NOMO-1 (cell line): ENCODE results near the gene PHTF2.
A peak's percentile ranks its signal among the peaks of the same experiment; 100 is the strongest.
"Not testable (repeated sequence)": the region's sequence is repeated elsewhere in the genome, so short reads cannot be mapped to it uniquely, and the experiment has no call there.

Source experiments
- DNase-seq, 2 experiments: peaks; one replicate each; lab custom pipeline; 2025; ENCODE audit not compliant: unreplicated experiment in 2 of 2; lab: John Stamatoyannopoulos, UW

Gene PHTF2

GRCh38 chr7:77798394-77799077, at the start of gene PHTF2, which contains the start of gene TMEM60:
Gene PHTF2 (plus strand): TSS chr7:77798773.
Gene TMEM60 (minus strand): TSS chr7:77798434. CDS start chr7:77794373, 4,061 bp downstream.
- DNase-seq: peak; percentile 100

- DNase-seq: peak; percentile 94 to 100
These were observed 46.6 kb upstream of the PHTF2 start for GRCh38 chr7:77752016-77752415.

DNA sequence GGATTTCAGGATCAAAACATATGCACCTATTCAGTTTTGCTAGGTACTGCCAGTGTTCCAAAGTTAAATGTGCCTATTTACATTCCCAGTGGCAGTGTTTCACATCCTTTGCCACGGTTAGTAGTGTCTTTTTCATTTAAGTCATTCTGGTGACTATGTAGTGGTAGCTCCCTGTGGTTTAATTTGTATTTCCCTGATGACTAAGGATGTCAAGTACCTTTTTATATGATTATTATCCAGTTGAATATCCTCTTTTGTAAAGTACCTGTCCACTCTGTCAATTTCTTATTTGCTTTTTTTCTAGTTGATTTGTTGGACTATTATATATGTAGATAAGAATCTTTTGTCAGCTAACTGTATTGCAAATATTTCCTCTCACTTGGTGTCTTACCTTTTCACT, 45.4 kb upstream of the PHTF2 start:
- DNase-seq: no peak

DNA sequence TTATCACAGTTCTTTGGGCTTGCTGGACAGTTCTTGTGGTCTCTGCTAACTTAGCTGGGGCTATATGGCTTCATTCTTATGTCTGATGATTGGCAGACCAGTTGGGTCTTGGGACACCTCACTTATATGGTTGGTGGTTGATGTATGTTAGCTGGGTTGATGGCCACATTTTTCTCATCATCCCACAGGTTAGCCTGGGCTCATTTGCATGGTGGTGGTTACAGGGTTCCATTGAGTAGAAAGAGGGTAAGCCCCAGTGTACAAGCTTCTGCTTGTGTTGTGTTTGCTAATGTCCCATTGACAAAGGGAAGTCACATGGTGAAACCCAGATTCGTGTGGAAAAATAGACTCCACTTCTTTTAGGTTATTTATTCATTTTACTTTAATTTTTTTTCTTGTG, 41.0 kb upstream of the PHTF2 start:
- DNase-seq: no peak

DNA sequence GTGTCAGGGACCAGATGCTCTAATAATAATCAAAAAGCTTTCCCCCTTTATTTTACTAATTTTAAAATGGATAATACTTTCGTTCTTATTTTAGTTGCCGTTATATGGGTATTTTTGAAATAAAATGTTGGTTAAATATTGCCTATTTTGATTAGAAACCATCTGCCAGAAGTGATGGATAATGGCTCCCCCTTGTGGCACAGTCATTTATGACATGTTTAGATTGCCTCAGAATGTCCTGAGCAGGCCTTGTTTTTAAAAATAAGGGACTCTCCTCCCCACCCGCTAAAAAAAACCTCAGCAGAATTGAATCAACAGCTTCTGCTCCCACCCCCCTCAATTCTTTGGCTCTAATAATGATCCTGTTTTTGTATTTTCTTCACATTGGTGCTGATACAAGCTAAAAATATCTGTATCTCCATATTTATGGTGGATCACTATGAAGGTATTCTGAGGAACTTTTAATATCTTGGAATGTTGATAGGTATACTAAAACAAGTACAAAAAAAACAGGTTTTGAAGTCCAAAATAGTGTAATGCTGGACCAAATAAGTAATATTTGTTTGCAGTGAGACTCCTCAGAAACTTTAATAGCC, 39.2 kb upstream of the PHTF2 start:
- DNase-seq: peak; percentile 45 to 87

GRCh38 chr7:77760809-77761453, 37.6 kb upstream of the PHTF2 start:
- DNase-seq: peak in 1 of 2 experiments; percentile 32

GRCh38 chr7:77765481-77765880, 33.1 kb upstream of the PHTF2 start:
- DNase-seq: no peak

DNA sequence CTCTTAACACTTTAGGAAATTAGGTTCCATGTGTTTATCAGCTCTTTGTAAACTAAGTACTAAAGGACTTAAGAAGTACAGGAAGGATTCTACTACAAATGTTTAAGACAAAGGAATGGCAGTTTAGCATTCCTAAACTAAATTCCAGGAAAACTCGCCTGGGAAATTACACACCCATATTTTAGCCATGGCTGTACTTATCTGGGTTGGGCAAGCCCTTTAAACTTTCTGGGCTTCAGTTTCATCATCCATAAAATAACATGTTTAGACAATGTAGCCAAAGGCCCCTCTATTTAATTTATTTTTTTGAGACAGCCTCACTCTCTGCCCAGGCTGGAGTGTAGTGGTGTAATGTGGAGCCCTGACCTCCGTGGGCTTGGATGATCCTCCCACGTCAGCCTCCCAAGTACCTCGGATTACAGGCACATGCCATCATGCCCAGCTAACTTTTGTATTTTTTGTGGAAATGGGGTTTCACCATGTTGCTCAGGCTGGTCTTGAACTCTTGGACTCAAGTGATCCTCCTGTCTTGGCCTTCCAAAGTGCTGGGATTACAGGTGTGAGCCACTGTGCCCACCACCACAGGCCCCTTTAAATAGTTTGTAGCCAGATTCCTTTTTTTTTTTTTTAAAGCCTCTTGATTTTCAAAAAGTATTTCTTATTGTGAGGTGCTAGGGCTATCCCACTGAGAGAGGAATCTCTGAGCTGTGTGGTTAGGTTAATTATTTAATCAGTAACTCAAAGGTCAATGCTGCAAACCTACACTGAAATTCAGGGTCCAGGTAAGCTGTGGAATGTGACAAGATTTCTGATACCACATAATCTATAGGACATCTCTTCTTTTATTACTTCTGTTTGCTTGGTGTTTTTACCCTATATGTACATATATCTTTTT, 32.4 kb upstream of the PHTF2 start:
- DNase-seq: no peak

- DNase-seq: no peak
These were observed 31.6 kb upstream of the PHTF2 start for GRCh38 chr7:77766801-77767605.

GRCh38 chr7:77770316-77770715, 28.3 kb upstream of the PHTF2 start:
- DNase-seq: no peak

DNA sequence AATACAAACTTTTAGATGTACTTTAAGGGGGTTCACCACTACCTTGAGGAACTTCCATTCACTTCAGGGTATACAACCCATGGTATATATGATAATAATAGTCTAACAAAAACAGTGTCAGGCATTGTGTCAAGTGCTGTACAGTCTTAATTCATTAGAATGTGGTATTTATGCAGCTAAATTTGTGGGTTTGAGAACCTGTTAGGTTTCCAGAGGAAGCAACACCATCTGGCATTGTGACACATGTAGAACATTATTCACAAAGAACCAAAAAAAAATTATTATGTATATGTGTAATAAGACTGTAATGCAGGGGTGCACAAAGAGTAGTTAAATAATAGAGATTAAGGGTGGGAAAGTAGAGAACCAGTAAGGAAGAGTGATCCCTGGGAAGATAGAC, 26.7 kb upstream of the PHTF2 start:
- DNase-seq: no peak

DNA sequence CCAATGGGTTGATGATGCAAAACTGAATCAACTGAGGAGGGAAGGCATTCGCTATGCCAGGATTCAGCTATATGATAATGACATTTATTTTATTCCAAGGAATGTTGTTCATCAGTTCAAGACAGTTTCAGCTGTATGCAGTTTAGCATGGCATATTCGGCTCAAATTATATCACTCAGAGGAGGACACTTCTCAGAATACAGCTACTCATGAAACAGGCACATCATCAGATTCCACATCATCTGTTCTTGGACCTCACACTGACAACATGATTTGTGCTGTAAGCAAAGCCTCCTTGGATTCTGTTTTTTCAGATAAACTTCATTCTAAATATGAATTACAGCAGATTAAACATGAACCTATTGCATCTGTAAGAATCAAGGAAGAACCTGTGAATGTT, 20.0 kb upstream of the PHTF2 start:
- no peak for DNase-seq

DNA sequence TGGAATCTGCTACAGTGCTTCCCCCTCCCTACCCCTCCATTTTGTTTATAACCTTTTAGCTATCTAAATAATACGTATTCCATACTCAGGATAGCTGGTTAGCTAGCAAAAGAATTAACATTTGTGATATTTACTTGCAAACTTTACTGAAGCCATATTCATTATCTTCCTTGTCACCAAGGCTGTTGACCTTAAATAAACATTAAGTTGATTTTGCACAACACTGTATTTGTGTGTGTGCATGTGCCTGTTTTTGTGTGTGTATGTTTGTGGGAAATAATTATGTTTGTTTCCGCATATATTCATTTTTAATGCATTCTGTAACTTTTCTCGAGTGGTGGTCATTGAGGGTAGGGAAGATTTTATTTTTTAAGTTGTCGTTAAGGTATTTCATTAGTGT, 16.2 kb upstream of the PHTF2 start:
- no peak for DNase-seq

- DNase-seq: no peak
These were observed 15.5 kb upstream of the PHTF2 start for GRCh38 chr7:77783111-77783510.

DNA sequence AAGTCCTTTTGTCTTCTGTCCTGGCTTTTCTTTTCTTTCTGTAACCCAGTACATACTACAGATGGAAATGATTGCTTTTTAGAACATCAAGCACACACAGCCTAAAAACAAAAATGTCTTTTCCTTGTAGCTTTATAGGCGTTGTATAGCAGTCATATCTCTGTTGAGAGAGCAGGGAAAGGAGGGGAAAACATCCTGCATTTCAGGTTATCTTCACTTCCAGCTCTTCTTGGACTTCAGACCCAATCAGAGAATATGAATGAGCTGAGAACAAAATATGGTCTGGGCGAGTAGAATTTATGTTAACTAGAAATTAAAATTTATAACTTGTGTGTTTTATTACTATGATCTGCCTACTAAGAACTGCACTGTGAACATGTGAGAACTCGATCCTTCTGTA, 15.0 kb upstream of the PHTF2 start:
- no peak for DNase-seq

- DNase-seq: not testable (repeated sequence)
These were observed 14.1 kb upstream of the PHTF2 start for GRCh38 chr7:77784426-77784825.

- DNase-seq: no peak
These were observed 12.6 kb upstream of the PHTF2 start for GRCh38 chr7:77786018-77786417.

DNA sequence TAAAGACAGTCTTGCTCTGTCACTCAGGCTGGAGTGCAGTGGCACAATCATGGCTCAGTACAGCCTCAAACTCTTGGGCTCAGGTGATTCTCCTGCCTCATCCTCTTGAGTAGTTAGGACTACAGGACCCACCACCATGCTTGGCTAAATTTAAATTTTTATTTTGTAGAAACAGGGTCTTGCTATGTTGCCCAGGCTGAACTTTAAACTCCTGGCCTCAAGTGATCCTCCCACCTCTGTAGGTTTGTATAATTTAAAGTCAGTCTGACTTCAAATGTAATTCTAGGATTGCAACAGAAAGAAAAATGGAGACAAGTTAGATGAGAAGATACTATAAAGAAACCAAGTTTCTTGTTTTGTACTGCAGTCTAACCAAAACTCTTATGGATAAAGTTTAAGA, 11.8 kb upstream of the PHTF2 start:
- DNase-seq: no peak

GRCh38 chr7:77788327-77788902, 10.2 kb upstream of the PHTF2 start:
- no peak for DNase-seq

GRCh38 chr7:77791336-77791735, 7.2 kb upstream of the PHTF2 start:
- DNase-seq: no peak
